Hepatocyte (in vitro differentiated cells): ENCODE data around the gene KRTAP3-1. TPM values are rescaled to one million over a fixed set of nuclear protein-coding genes. Genes with fewer than 3 reads are reported as not detected.

ENCODE experiments used
- DNase-seq: peaks from one replicate; pipeline ENCODE4 v3.0.0-alpha.2; 2016; ENCODE audit warnings: low spot score
- H2AFZ ChIP-seq: fragments of 200-600 bp; sonication (generic); 2 replicates; pipeline ENCODE4 v1.6.0; 2016; ENCODE audit warnings: antibody characterized with exemption, mild to moderate bottlenecking
- H3K27ac ChIP-seq: fragments of 200-600 bp; sonication (generic); 2 replicates; pipeline ENCODE4 v1.5.1; 2016; ENCODE audit warnings: mild to moderate bottlenecking
- H3K27me3 ChIP-seq: fragments of 200-600 bp; sonication (generic); 2 replicates; pipeline ENCODE4 v1.6.1; 2016
- H3K36me3 ChIP-seq: fragments of 200-600 bp; sonication (generic); replicated peaks from 2 replicates; pipeline ENCODE4 v1.5.1; 2016; ENCODE audit warnings: low read depth; ENCODE audit not compliant: insufficient read depth
- H3K4me1 ChIP-seq: fragments of 200-600 bp; sonication (generic); 2 replicates; pipeline ENCODE4 v1.5.1; 2016; ENCODE audit warnings: mild to moderate bottlenecking, moderate library complexity; ENCODE audit not compliant: insufficient read depth
- H3K4me2 ChIP-seq: fragments of 200-600 bp; sonication (generic); 2 replicates; pipeline ENCODE4 v1.6.0; 2016
- H3K4me3 ChIP-seq: fragments of 200-600 bp; sonication (generic); 2 replicates; pipeline ENCODE4 v1.5.1; 2016; ENCODE audit warnings: mild to moderate bottlenecking
- H3K79me2 ChIP-seq: fragments of 200-600 bp; sonication (generic); 2 replicates; pipeline ENCODE4 v1.6.0; 2017; ENCODE audit warnings: mild to moderate bottlenecking
- H3K9me2 ChIP-seq: fragments of 200-600 bp; sonication (generic); replicated peaks from 2 replicates; pipeline ENCODE4 v1.6.0; 2017; ENCODE audit warnings: mild to moderate bottlenecking; ENCODE audit not compliant: insufficient read depth
- H3K9me3 ChIP-seq: fragments of 200-600 bp; sonication (generic); 2 replicates; pipeline ENCODE4 v1.5.1; 2016; ENCODE audit warnings: low read depth, mild to moderate bottlenecking
- H4K20me1 ChIP-seq: fragments of 200-600 bp; sonication (generic); 2 replicates; pipeline ENCODE4 v1.6.0; 2016; ENCODE audit warnings: mild to moderate bottlenecking; ENCODE audit not compliant: insufficient read depth, poor library complexity, severe bottlenecking
- CTCF ChIP-seq: fragments of 200-600 bp; sonication (generic); IDR thresholded peaks from 2 replicates; pipeline ENCODE4 v1.5.1; 2016; ENCODE audit warnings: antibody characterized with exemption, mild to moderate bottlenecking; ENCODE audit not compliant: poor library complexity
- EZH2 ChIP-seq: fragments of 200-600 bp; sonication (generic); IDR thresholded peaks from 2 replicates; pipeline ENCODE4 v1.6.1; 2016; ENCODE audit warnings: antibody characterized with exemption, mild to moderate bottlenecking, borderline replicate concordance
- EZH2phosphoT487 ChIP-seq: fragments of 200-600 bp; sonication (generic); IDR thresholded peaks from one replicate; pipeline ENCODE4 v1.6.1; 2018; ENCODE audit warnings: antibody characterized with exemption, mild to moderate bottlenecking, low read depth, moderate library complexity; ENCODE audit not compliant: unreplicated experiment, severe bottlenecking
- WGBS: methylation state at CpG from one replicate; pipeline ENCODE4 v1.1.6; 2016; ENCODE audit warnings: low lambda C conversion rate; ENCODE audit errors: missing lambda C conversion rate; 5-methylcytosine and 5-hydroxymethylcytosine counted together
- polyA plus RNA-seq: library from polyadenylated mRNA; unstranded; fragments of >200 nt; fragmentation: Nextera tagmentation; extraction: Ambion mirVana; gene quantifications from 2 replicates; pipeline ENCODE4 v1.2.1, GENCODE V29; 2016
- total RNA-seq: library from RNA; depleted of rRNA; stranded (reverse); fragments of >200 nt; gene quantifications from 2 replicates; pipeline ENCODE4 v1.2.3, GENCODE V29; 2014

The KRTAP3-1 gene
- total and polyA plus RNA-seq, 2 experiments from 2014 or later: 3.4 TPM; not detected in 1

GRCh38 chr17:41015454-41015853 is 6.5 kb upstream of the KRTAP3-1 start:
- 80% methylated on average over 7 of the region's 7 CpGs for WGBS
- TF ChIP-seq EZH2phosphoT487 (no peak), CTCF (no peak), EZH2 (no peak)
- H3K36me3 ChIP-seq: no peaks in the 10 kb centered on the region
- no peaks in the 10 kb centered on the region for H3K79me2 ChIP-seq
- no peak overlapping the region for H3K4me2 ChIP-seq
- no peaks in the 10 kb centered on the region for H4K20me1 ChIP-seq
- no peaks in the 10 kb centered on the region for H3K9me2 ChIP-seq
- H3K9me3 ChIP-seq: no peaks in the 10 kb centered on the region
- H3K4me1 ChIP-seq: no peaks in the 10 kb centered on the region
- H3K4me3 ChIP-seq: no peak overlapping the region
- DNase-seq: no peak
- H3K27ac ChIP-seq: no peak overlapping the region
- H2AFZ ChIP-seq: no peak overlapping the region
- no peaks in the 10 kb centered on the region for H3K27me3 ChIP-seq

GRCh38 chr17:41013606-41014005 is 4.7 kb upstream of the KRTAP3-1 start:
- no peak overlapping the region for H3K27ac ChIP-seq
- H3K36me3 ChIP-seq: no peaks in the 10 kb centered on the region
- DNase-seq: peak; percentile 9
- H3K9me3 ChIP-seq: no peaks in the 10 kb centered on the region
- 50% methylated on average over 1 of the region's 1 CpG for WGBS
- H4K20me1 ChIP-seq: no peaks in the 10 kb centered on the region
- TF ChIP-seq EZH2phosphoT487: no peak
- no peak for TF ChIP-seq CTCF
- no peak for TF ChIP-seq EZH2
- no peaks in the 10 kb centered on the region for H3K27me3 ChIP-seq
- no peak overlapping the region for H3K4me3 ChIP-seq
- no peaks in the 10 kb centered on the region for H3K79me2 ChIP-seq
- peaks cover 6% of the 10 kb centered on the region for H3K4me1 ChIP-seq
- no peaks in the 10 kb centered on the region for H3K9me2 ChIP-seq
- no peak overlapping the region for H3K4me2 ChIP-seq
- no peak overlapping the region for H2AFZ ChIP-seq

GRCh38 chr17:41013181-41013580 is 4.3 kb upstream of the KRTAP3-1 start:
- Histone ChIP-seq H3K36me3 (no peaks in the 10 kb centered on the region), H3K79me2 (no peaks in the 10 kb centered on the region), H3K4me3 (no peak overlapping the region), H3K27me3 (no peaks in the 10 kb centered on the region), H3K9me2 (no peaks in the 10 kb centered on the region), H4K20me1 (no peaks in the 10 kb centered on the region), H2AFZ (no peak overlapping the region), H3K4me2 (no peak overlapping the region), H3K9me3 (no peaks in the 10 kb centered on the region), H3K27ac (no peak overlapping the region), H3K4me1 (peaks cover 6% of the 10 kb centered on the region)
- no peak for TF ChIP-seq EZH2
- TF ChIP-seq CTCF: no peak
- no peak for TF ChIP-seq EZH2phosphoT487
- DNase-seq: no peak
- WGBS: 54% methylated on average over 3 of the region's 3 CpGs
